Stomach smooth muscle (tissue), 2 donors: ENCODE data around the gene PLSCR1.

Source experiments
- H3K27ac ChIP-seq: one replicate; pipeline ENCODE4 v1.7.0; 2013; ENCODE audit warnings: mild to moderate bottlenecking, low read length, inconsistent platforms
- H3K27me3 ChIP-seq, 2 donors: one replicate each; pipeline ENCODE4 v1.7.0; 2013; ENCODE audit warnings: low read length in 2 of 2; ENCODE audit not compliant: insufficient read depth in 2 of 2, control insufficient read depth in 1 of 2
- H3K36me3 ChIP-seq, 2 donors: one replicate each; pipeline ENCODE4 v1.7.0; 2013; ENCODE audit warnings: low read length in 2 of 2; ENCODE audit not compliant: control insufficient read depth in 2 of 2, insufficient read depth in 2 of 2
- H3K4me1 ChIP-seq: one replicate; pipeline ENCODE4 v1.7.0; 2013; ENCODE audit warnings: low read length; ENCODE audit not compliant: control insufficient read depth, insufficient read depth
- H3K4me3 ChIP-seq, 2 donors: one replicate each; pipeline ENCODE4 v1.7.0; 2013; ENCODE audit warnings: low read length in 2 of 2
- H3K9ac ChIP-seq, 2 donors: one replicate each; pipeline ENCODE4 v1.7.0; 2013; ENCODE audit warnings: low read length in 2 of 2, mild to moderate bottlenecking in 1 of 2
- H3K9me3 ChIP-seq, 2 donors: one replicate each; pipeline ENCODE4 v1.7.0; 2013; ENCODE audit warnings: low read length in 2 of 2; ENCODE audit not compliant: control insufficient read depth in 2 of 2
- donor health status: healthy.
- donor health status: Pancreatic carcinoma.

PLSCR1 gene, protein sequence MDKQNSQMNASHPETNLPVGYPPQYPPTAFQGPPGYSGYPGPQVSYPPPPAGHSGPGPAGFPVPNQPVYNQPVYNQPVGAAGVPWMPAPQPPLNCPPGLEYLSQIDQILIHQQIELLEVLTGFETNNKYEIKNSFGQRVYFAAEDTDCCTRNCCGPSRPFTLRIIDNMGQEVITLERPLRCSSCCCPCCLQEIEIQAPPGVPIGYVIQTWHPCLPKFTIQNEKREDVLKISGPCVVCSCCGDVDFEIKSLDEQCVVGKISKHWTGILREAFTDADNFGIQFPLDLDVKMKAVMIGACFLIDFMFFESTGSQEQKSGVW

DNA sequence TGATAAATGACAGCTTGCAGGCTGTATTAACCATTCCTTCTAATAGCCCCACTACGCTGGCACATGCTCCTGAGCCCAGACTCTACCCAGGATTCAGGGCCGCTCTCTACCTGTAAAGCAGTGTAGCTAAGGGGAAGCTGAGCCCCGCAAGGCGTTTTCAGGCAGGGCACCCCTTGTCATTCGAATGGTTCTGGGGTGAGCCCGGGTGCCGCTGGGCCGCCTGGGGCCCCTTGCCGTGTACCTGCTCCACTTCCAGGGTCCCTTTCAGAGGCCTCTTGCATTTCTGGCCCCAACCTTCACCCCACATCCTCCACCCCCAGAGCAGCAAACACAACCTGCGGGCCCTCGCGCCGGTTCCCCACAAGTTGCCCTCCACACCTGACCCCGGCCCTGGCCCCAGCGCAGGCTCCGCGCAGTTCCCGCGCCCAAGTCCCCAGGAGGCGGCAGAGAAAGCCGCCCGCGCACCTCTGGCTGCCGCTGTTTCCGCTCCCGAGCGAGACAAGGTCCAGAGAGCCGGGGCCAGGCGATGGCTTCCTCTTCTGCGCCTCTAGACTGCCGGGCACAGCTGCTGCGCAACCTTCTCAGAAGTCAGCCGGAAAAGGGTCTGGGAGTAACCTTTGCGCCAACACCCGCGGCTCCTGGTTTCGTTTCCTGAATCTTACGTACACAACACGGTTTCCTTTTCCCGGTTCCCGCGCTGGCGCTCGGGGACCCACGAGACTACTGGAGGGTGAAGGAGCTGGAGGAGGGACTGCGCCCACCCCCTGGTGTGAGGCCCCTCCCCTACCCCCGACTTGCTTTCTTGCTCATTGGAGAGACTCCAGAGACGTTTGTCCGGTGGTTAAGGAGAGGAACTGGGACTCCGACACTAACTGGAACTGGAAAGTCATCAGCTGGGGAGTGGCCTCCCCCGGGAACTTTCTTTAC is at the start of gene PLSCR1:
Gene PLSCR1 (minus strand): TSS at position 606 of the 927 bp plus-strand sequence. CDS start 8,055 bp downstream, outside the sequence.
- H3K27ac ChIP-seq = peak within 1 kb of the TSS; percentile 85
- H3K4me3 ChIP-seq = peak within 1 kb of the TSS; percentile 79 to 86
- no peaks in the 10 kb centered on the region for H3K9me3 ChIP-seq
- no peaks in the 10 kb centered on the region for H3K36me3 ChIP-seq
- H3K27me3 ChIP-seq = no peaks in the 10 kb centered on the region
- peak within 1 kb of the TSS; percentile 90 to 92 for H3K9ac ChIP-seq
- peaks cover 3% of the 10 kb centered on the region for H3K4me1 ChIP-seq

GRCh38 chr3:146593776-146594175 is 49.4 kb upstream of the PLSCR1 start:
- no peaks in the 10 kb centered on the region for H3K36me3 ChIP-seq
- no peaks in the 10 kb centered on the region for H3K27me3 ChIP-seq
- no peak overlapping the region for H3K9ac ChIP-seq
- H3K27ac ChIP-seq = no peak overlapping the region
- H3K4me1 ChIP-seq = no peaks in the 10 kb centered on the region
- H3K4me3 ChIP-seq = no peak overlapping the region
- no peaks in the 10 kb centered on the region for H3K9me3 ChIP-seq

DNA sequence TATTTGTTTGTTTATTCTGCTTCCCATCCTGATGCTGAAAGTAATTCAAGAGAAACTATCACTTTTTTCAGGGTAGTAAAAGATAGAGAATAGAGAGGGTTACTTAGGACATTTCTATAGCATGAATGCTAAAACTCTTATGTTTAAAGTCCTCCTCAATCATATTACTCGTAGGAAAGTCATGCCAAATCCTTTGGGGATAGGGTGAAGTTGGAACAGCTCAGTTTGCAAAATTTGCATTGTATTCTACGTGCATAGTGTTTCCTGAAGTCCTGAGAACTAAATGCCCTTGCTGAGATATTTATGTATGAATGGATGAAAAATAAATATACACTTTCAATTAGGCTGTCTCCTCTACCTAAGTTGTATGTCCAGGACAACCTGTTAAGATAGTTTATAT is 46.1 kb upstream of the PLSCR1 start:
- no peak overlapping the region for H3K4me3 ChIP-seq
- H3K9me3 ChIP-seq = no peaks in the 10 kb centered on the region
- no peak overlapping the region for H3K9ac ChIP-seq
- H3K27ac ChIP-seq = no peak overlapping the region
- H3K4me1 ChIP-seq = no peaks in the 10 kb centered on the region
- H3K27me3 ChIP-seq = no peaks in the 10 kb centered on the region
- H3K36me3 ChIP-seq = no peaks in the 10 kb centered on the region

DNA sequence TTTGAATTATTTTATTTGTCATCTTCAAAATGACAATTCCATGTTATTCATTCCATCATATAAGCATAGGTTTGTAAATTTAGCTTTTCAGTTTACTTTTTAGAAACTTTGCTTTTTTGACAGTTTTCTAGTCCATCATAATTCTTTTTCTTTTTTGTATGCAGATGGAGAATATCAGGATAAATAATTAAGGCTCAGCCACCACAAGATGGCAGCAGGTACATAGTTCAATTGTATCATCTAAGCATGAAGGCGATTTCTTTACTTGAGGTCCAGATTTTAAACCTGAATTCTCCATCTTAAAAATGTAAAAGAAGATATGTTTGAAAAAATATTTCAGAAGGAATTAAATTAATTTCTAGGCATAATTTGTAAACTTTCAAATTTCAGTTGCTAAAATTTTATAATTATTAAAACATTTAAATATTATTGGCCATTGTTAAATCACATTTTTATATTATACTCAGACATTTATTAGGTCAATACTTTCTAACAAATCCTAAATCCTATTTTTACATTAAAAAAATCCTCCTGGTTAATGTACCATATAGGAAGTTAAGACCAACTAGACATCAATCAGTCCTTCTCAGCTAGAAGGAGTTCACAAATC is 45.6 kb upstream of the PLSCR1 start:
- H3K4me3 ChIP-seq = no peak overlapping the region
- no peaks in the 10 kb centered on the region for H3K36me3 ChIP-seq
- H3K27ac ChIP-seq = no peak overlapping the region
- no peaks in the 10 kb centered on the region for H3K9me3 ChIP-seq
- H3K27me3 ChIP-seq = no peaks in the 10 kb centered on the region
- no peak overlapping the region for H3K9ac ChIP-seq
- no peaks in the 10 kb centered on the region for H3K4me1 ChIP-seq

GRCh38 chr3:146585156-146585555 is 40.7 kb upstream of the PLSCR1 start:
- no peak overlapping the region for H3K4me3 ChIP-seq
- peaks cover 0 to 2% of the 10 kb centered on the region in 2 donors for H3K9me3 ChIP-seq
- no peak overlapping the region for H3K27ac ChIP-seq
- no peaks in the 10 kb centered on the region for H3K27me3 ChIP-seq
- H3K4me1 ChIP-seq = no peaks in the 10 kb centered on the region
- H3K36me3 ChIP-seq = no peaks in the 10 kb centered on the region
- H3K9ac ChIP-seq = no peak overlapping the region

DNA sequence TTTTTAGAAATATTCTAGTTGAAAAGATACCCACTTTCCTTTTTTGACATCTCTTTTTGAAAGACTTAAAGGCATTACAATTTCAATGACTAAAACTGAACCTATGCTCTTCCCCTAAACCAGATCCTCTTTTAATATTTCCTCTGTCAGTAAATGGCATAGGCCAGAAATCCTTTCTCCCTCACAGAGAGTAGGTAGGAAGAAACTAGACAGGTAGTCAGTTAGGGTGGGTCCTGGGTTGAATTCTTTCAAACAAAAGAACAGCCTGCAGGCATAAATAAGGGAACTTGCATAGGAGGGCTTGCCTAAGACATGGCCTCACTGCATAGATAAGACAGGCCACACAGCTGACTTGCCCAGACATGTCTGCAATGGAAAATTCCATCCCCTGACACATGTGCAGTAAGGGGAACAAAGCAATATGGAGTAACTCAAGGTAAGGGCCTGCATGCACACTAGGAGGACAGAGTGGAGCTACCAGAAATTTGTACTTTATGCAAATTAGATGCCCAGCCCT is 37.6 kb upstream of the PLSCR1 start:
- Histone ChIP-seq H3K4me1 (no peaks in the 10 kb centered on the region), H3K27ac (no peak overlapping the region), H3K9me3 (peaks cover 0 to 2% of the 10 kb centered on the region in 2 donors), H3K27me3 (no peaks in the 10 kb centered on the region), H3K9ac (no peak overlapping the region), H3K36me3 (no peaks in the 10 kb centered on the region), H3K4me3 (no peak overlapping the region)

- H3K36me3 ChIP-seq = no peaks in the 10 kb centered on the region
- no peak overlapping the region for H3K4me3 ChIP-seq
- no peaks in the 10 kb centered on the region for H3K4me1 ChIP-seq
Measured at GRCh38 chr3:146581080-146581601, 36.7 kb upstream of the PLSCR1 start.

DNA sequence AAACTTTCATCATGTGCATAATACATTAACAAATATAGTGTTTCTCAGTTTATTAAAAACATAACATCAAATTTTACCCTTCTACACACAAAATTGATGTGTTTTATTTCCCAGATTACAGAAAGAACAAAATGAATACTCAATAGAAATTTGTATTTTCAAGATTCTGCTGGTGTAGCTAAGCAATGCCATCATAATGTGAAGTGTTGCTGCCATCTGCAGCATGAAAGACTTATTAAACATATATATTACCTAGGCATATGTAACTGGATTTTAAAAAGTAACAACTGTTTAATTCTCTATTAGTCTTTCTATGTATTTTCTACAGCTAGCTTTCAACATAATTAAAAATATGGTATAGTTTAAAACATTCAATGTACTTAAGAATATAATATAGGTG is 33.3 kb upstream of the PLSCR1 start:
- Histone ChIP-seq H3K9ac (no peak overlapping the region), H3K4me1 (no peaks in the 10 kb centered on the region), H3K9me3 (no peaks in the 10 kb centered on the region), H3K27me3 (no peaks in the 10 kb centered on the region), H3K36me3 (no peaks in the 10 kb centered on the region), H3K27ac (no peak overlapping the region), H3K4me3 (no peak overlapping the region)

More at GRCh38 chr3:146581080-146581601, 36.7 kb upstream of the PLSCR1 start:
- Histone ChIP-seq H3K27ac (no peak overlapping the region), H3K9me3 (peaks cover 0 to 2% of the 10 kb centered on the region in 2 donors), H3K27me3 (no peaks in the 10 kb centered on the region), H3K9ac (no peak overlapping the region)

DNA sequence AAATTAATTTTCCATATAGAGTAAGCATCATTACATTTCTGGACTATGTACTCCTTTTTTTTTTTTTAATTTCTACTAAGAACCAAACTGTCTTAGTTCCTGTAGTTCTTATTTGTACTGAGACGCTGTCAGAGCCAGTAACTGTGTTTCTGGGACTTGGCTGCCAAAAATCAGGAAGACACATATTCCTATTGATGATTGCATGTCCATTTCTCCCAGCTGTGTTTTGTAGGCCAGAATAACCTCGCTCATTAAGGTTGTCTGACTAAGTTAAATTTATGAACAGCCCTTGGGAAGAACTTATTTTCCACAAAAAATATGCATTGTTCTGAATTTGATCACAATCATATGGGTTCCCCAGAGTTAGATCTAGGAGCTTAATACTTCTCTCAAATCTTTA is 31.2 kb upstream of the PLSCR1 start:
- Histone ChIP-seq H3K36me3 (no peaks in the 10 kb centered on the region), H3K9ac (no peak overlapping the region), H3K4me1 (no peaks in the 10 kb centered on the region), H3K27me3 (no peaks in the 10 kb centered on the region), H3K4me3 (no peak overlapping the region), H3K27ac (no peak overlapping the region), H3K9me3 (no peaks in the 10 kb centered on the region)

DNA sequence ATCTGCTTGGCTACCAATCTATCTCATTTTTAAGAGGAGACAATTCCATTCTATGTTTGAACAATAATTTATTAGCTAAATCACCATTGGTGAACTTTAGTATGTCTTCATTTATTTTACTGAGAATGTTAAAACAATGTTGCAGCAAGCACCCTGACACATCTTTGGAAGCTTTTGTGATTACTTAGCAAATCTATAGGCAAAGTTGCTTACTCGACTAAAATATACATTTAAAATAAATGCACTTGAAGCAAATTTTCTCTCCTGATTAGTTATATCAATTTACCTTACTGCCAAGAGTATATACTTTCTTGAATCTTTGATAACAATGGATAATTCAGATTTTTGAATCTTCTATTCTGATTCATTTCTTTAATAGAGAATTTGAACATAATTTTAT is 29.8 kb upstream of the PLSCR1 start:
- no peak overlapping the region for H3K27ac ChIP-seq
- H3K36me3 ChIP-seq = no peaks in the 10 kb centered on the region
- no peaks in the 10 kb centered on the region for H3K9me3 ChIP-seq
- H3K4me1 ChIP-seq = no peaks in the 10 kb centered on the region
- no peak overlapping the region for H3K9ac ChIP-seq
- H3K27me3 ChIP-seq = no peaks in the 10 kb centered on the region
- H3K4me3 ChIP-seq = no peak overlapping the region
